NB4 (cell line): Measurements from ENCODE around the gene RCN2.

ENCODE experiments used
- POLR2A ChIP-seq: IDR thresholded peaks from 2 replicates; pipeline ENCODE4 v1.6.1; 2011; ENCODE audit warnings: mild to moderate bottlenecking; ENCODE audit not compliant: insufficient read length; ENCODE audit errors: extremely low read depth
- TF ChIP-seq, protein P1 (sequence below): IDR thresholded peaks from one replicate; pipeline ENCODE4 v1.5.1; 2012; ENCODE audit warnings: low read depth, low read length
- TF ChIP-seq, protein P2 (sequence below): IDR thresholded peaks from 2 replicates; pipeline ENCODE4 v1.6.1; 2011; ENCODE audit warnings: low read depth, low read length

DNA sequence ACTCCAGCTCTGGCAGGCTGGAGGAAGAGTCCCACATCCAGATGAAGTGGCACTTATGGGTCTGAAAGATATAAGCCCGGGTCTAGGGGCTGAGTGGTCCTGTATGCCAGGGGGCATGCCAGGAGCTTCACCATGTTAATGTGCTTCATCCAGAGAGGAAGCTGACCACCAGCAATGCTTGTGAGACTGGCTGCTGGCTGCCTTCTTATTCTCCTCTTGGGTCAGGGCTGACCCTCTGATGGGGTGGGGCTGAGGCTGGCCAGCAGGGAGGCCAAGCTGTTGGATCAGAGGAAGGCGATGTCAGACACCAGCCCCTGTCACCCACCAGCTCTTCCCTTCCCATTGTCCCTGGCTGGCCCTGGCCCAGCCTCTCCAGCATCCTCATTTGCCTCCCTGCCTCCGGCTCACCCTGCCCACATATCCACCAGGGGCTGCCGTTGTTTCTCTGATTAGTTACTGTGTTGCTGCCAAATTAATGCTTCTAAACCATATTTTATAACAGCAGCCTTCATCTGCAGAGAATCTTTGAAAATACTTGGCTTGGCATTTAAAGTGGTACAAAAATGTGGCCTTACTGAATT is 43.0 kb downstream of the RCN2 start:
- TF ChIP-seq, protein P1, sequence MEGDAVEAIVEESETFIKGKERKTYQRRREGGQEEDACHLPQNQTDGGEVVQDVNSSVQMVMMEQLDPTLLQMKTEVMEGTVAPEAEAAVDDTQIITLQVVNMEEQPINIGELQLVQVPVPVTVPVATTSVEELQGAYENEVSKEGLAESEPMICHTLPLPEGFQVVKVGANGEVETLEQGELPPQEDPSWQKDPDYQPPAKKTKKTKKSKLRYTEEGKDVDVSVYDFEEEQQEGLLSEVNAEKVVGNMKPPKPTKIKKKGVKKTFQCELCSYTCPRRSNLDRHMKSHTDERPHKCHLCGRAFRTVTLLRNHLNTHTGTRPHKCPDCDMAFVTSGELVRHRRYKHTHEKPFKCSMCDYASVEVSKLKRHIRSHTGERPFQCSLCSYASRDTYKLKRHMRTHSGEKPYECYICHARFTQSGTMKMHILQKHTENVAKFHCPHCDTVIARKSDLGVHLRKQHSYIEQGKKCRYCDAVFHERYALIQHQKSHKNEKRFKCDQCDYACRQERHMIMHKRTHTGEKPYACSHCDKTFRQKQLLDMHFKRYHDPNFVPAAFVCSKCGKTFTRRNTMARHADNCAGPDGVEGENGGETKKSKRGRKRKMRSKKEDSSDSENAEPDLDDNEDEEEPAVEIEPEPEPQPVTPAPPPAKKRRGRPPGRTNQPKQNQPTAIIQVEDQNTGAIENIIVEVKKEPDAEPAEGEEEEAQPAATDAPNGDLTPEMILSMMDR = peak; percentile 53
- TF ChIP-seq, protein P2, sequence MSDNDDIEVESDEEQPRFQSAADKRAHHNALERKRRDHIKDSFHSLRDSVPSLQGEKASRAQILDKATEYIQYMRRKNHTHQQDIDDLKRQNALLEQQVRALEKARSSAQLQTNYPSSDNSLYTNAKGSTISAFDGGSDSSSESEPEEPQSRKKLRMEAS = no peak
- no peak for TF ChIP-seq POLR2A
